ENCODE measurements around the gene SLC26A4.

The SLC26A4 gene

DNA sequence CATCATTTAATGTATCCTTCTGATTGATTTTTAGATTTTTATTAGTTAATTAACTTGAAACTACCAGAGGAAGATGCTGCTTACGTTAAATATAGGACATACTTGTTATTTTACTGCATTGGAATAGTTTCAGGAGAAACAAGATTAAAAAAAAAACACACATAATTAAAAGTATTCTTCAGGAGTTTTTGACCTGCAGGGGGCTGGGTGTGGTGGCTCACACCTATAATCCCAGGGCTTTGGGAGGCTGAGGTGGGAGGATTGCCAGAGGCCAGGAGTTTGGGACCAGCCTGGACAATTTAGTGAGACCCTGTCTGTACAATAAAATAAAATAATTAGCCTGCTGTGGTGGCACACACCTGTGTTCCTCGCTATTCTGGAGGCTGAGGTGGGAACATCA, 94.0 kb downstream of the SLC26A4 start:
- DNase-seq, result no peak

DNA sequence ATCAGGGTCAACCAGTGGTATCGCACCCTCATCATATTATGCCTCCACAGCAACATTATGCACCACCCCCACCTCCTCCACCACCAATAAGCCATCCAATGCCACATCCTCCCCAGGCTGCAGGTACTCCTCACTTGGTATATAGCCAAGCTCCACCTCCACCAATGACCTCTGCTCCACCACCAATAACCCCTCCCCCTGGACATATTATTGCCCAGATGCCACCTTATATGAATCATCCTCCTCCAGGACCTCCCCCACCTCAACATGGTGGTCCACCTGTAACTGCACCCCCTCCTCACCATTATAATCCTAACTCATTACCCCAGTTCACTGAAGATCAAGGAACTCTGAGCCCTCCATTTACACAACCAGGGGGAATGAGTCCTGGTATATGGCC, 98.0 kb downstream of the SLC26A4 start:
- DNase-seq, result no peak

DNA sequence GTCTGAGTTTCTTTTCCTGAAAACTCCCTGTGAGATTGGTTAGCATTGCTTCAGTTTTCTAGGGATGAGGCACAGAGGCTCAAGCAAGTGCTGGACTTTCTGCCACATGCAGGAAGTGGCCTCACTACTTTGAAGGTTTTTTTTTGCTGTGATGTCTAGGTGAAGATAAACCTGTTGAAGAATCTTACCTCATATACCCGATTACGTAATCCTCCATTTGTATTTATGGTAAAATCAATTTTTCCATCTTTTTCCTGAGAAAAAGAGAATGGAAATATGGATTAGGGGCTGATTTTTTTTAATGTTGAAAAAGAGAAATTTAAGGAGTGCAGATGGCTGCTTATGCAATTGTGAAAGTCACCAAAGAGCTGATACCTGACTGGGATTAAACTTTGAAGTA, 106.8 kb downstream of the SLC26A4 start:
- DNase-seq, result no peak
